OCI-M1 (cell line): ENCODE results near the gene TUSC2.
A peak's percentile ranks its signal among the peaks of the same experiment; 100 is the strongest.
"Not testable (repeated sequence)": the region's sequence is repeated elsewhere in the genome, so short reads cannot be mapped to it uniquely, and the experiment has no call there.

ENCODE experiments used
- DNase-seq: peaks from one replicate; lab custom pipeline; 2025; lab: John Stamatoyannopoulos, UW

Gene TUSC2

DNA sequence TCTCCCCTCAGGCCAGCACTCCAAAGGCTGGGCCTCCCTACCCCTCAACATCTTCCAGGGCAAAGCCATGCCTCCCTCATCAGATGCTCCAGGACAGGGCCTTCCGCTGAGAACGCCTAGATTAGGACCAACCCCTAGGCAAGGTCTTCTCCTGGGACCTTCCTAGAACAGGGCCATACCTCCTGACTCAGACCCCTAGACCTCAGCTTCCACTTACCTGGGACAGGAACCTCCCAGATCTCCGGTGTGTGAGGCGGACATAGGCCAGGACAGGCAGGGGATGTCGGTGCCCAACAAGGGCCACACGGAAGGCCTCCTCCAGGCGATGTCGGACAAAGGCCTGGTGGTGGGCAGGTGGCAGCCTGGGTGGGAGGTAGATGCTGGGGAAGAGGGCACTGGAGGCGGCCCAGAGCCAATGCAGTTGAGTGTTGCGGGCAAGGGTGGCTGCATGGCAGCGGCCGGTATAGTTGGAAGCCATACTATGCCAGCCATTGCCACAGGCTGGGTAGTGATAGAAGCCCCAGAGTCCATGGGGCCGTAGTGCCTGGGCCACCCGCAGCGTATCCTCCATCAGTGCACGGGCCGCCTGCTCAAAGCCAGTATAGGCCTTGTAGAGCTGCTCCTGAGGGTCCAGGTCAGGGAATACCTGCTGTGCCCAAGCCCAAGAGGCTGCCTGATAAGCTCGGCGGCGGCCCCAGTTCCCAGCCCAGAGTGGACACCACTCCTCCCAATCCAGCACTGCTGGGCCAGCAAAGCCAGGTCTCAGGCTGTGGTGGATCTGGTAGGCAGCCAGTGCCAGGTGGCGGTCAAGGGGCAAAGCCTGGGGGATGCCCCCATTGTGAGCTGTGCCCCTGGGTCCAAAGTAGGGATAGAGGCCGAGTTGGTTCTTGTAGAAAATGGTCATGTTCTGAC is 33.3 kb downstream of the TUSC2 start:
- DNase-seq = no peak

DNA sequence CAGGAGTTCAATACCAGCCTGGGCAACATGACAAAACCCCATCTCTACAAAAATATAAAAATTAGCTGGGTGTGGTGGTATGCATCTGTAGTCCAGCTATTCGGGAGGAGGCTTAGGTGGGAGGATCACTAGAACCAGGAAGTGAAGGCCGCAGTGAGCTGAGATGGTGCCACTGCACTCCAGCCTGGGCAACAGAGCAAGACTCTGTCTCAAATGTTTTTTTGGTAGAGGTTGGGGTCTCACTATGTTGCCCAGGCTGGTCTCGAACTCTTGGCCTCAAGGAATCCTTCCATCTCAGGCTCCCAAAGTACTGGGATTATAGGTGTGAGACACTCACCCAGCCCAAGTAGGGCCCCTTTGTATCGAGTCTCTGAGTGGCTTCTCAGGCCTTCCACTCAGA is 33.9 kb downstream of the TUSC2 start:
- no peak for DNase-seq

DNA sequence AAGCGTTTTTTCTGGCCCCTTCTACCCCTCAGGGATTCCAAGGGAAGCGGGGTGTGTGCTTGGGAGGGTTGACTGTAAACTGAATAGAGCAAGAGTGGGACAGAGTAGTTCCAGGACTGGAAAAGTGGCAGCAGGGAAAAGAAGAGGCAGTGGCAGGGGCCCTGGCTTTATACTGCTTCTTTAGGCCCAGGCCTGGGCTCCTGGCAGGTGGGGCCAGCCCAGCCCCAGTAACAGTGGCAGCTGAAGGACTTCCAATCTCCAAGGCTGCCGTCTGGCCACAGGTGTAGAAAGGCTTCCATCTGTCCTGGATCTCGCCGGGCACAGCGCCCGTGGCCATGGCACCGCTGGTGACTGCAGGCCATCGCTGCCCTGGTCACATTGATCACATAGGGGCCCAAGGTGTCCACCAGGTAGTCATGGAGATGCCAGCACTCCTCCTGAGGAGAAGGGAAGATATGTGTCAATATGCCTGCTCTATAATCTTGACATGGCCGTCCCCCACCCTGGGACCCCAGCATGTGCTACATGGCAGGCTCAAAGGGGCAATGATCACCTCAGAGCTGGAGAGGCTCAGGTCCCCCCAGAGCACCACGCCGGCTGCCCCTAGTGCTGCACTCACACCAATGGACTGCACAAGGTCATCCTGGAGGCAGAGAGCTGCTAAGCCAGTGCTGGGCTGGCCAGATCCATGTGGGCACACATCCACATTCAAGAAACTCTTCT is 34.8 kb downstream of the TUSC2 start:
- DNase-seq = no peak

DNA sequence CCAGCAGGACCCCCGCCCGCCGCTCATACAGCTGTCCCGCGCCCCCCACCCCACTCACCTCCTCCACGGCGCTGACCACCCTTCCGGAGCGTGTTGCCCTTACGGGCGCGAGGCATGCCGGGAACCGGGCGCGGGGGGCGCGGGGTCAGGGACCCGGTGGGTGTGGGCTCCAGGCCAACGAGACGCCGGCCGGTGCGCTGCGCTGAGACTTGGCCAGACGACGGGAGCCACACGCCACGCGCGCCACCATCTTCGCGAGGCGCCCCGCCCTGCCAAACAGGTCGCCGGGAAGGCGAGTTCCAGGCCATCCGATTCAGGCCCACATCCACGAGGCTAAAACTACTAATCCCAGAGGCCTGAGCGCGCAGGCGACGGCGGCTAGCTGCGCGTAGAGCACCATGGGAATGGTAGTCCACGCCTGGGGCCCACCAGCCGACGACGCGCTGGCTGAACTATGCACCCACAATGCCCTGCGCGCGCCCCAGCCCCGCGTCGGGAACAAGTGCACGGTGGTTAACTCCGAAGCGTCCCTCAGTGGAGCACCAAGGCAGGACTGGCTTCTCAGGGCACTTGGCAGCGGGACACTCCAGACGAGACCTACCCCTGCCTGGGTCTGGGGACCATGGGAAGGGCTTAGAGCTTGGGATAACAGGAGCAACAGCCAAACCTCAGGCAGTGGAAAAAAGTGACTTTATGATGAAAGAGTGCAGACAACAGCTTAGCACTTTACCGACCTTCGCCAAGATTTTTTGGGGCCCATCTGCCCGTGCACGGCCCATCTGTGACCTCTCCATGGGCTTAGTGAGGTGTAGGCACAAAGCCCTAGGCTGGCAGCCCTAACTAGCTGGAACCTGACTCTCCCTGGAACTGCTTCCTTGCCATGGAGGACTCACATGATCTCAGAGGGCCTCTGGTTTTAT is 35.6 kb downstream of the TUSC2 start, which contains the start of gene IFRD2:
Gene IFRD2 (minus strand): TSS at position 271 of the 920 bp plus-strand sequence. CDS start 155 bp downstream, at position 116.
- DNase-seq = peak; percentile 95

DNA sequence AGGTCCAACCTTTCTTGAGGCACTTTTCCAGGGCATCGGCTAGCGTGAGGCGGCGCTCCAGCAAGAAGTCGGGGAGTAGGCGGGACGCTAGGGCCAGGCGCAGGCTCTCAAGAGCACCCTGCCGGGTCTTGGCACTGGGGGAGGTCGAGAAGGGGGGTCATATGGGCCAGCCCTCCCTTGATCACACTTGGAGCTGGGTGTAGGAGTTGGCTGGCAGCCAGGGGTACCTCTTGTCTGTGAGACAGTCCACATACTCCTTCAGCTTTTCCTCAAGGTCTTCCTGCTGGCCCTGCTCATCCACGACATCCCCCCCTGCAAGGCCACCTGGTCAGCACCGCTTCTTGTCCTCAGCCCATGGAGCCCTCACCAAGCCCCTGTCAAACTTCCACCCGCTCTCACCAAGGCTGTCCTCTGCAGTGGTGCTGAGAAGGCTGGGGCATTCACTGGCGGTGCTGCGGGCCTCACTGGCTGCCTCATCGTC is 37.8 kb downstream of the TUSC2 start:
- no peak for DNase-seq

DNA sequence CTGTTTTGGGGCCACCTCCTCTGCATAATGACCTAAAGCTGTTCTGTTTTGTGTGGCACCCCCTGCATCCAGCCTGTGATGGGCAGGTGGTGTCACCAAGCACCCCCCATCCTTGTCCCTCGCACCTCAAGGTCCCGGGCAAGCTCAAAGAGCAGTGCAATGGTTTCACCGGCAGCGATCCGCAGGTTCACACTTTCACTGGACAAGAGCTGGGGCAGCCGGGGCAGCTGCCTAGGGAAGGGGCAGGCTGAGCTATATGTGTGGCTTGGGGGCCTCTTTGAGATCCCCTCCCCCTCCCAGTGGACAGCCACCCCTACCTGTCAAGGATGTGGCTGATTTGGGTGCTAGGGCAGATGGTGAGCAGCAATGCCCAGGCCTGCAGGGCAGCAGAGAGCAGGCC is 38.9 kb downstream of the TUSC2 start:
- DNase-seq = no peak

DNA sequence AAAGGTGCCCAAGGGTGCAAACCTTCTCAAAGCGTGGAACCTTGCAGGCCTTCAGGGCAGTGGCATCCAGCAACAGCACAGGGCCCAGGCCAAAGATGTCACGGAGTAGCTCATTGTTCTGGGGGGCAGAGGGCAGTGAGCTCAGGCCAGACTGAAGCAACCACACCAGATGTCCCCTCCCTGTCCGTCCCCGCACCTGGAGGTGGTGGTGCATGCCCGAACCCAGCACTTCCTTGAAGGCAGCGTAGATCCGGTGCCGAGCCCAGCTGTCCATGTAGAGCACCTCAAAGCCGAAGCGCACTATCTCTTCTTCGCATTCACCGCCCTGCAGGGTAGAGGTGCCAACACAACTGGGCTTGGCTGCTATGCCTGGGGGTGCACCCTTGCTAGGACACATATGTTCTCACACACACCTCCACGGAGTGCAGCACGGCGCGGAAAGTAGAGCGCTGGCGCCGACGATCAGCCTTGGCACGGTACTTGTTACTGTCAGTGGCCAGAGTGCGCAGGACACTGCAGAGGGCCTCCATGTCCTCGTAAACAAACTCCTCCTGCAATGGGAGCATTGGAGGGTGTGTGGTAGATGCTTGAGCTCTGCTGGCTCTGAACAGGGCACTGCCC is 39.5 kb downstream of the TUSC2 start:
- DNase-seq = no peak

DNA sequence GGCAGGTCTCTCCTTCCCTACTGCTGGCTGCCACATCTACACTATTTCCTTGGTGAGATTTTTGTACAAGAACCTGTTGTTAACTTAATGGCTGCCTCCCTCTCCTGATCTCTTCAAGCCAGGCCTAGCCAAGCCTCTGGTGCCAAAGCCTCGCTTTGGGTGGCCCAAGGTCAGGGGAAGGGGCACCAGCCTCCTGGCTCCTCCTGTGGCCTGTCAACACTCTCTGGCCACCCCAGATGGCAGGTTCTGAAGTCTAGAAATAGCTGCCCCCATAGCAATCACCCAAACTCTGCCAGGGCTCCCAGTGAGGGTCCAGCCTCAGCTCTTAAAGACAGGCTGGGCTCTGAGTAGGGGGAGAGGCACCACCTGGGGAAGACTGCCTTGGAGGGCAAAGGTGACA is 40.8 kb downstream of the TUSC2 start:
- DNase-seq = no peak

DNA sequence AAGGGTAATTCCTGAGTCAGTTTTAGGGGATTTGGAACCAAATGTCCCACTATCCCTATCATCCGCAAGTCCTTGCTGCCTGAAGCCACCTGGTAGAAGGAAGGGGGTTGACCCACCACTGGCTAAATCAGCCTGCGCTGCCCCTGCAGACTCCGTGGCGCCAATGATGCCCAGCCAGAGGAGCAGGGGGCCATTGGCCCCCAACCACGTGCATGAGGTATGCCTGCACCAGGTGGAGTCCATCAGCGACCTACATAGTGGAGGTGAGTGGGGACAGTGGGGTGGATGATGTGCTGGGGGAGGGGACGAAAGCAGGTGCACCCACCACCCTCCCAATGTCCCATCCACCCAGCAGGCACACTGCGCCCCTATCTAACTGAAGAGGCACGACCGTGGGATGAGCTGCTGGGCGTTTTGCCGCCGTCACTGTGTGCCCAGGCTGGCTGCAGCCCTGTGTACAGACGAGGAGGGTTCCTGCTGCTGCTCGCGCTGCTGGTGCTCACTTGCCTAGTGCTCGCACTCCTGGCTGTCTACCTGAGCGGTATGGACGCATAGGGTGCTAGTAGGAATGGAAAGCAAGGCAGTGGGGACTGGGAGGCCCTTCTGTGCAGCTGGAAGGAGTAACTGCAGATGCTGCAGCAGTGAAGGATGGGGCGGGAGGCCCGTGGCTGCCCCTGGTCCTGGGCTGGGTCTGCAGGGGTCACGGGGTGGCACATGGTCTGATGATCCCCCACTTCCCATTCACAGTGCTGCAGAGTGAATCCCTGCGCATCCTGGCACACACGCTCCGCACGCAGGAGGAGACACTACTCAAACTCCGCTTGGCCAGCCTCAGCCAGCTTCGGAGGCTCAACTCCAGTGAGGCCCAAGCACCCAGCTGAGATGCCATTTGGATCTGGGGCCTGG is 41.4 kb downstream of the TUSC2 start:
- no peak for DNase-seq

DNA sequence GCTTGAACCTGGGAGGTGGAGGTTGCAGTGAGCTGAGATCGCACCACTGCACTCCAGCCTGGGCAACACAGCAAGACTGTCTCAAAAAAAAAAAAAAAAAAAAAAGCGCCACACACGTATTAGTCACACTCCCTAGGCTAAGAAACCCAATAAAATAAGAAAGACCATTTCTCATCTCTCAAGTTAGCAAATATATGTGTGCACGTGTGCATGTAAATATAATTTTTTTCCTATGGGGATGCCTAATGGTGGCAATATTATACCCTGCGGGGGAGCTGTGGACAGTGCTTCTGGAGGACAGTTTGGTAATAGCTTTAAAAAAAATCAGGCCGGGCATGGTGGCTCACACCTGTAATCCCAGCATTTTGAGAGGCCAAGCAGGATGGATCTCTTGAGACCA is 43.9 kb downstream of the TUSC2 start:
- DNase-seq = not testable (repeated sequence)

DNA sequence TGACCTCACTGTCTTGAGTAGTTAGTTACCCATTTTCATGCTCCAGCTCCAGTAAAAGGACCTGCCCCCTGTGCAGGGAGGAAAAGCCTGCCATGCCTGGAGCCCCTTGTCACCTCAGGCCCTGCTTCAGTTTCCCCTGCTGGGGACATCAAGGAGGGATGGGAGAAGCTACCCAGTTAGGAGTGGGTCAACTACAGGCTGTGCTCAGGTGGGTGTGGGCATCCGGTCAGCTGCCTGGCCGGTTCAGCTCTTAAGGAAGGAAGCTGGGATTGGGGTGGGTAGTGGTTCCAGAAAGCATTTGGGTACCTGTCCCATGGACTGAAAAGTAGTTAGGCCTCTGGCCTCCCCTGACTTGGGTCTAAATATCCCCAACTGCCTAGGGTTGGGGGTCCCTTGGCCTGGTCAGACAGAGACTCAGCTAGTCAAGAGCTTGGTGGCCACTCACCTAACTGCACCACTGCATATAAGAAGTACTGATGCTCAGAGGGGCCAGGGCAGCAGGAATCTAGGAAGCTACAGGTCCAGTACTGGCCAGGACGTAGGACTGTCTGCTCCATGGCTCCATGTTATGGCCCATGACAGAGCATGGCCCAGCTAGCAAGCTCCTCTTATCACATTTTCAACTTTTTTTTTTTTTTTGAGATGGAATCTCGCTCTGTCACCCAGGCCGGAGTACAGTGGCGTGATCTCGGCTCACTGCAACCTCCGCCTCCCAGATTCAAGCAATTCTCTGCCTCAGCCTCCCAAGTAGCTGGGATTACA is 48.6 kb downstream of the TUSC2 start:
- no peak for DNase-seq

DNA sequence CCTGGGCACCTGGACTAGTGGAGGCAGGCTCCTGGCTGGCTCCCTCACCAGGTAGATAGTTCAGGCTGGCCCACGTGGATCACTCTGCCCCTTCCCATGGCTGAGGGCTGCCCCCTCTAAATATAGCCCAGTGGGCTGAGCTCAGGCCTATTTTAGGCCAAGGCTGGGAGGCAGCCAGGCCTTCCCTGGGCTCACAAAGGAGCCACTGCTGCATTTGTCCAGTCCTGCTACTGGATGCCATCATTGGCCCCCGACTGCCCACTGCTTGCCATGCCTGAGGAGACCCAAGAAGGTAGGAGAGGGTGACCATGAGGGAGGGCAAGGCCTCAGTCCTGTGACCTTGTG is 49.2 kb downstream of the TUSC2 start, which contains the start of gene LSMEM2:
Gene LSMEM2 (plus strand): TSS at position 208 of the 345 bp plus-strand sequence. CDS start 27 bp downstream, at position 235.
- DNase-seq = no peak

DNA sequence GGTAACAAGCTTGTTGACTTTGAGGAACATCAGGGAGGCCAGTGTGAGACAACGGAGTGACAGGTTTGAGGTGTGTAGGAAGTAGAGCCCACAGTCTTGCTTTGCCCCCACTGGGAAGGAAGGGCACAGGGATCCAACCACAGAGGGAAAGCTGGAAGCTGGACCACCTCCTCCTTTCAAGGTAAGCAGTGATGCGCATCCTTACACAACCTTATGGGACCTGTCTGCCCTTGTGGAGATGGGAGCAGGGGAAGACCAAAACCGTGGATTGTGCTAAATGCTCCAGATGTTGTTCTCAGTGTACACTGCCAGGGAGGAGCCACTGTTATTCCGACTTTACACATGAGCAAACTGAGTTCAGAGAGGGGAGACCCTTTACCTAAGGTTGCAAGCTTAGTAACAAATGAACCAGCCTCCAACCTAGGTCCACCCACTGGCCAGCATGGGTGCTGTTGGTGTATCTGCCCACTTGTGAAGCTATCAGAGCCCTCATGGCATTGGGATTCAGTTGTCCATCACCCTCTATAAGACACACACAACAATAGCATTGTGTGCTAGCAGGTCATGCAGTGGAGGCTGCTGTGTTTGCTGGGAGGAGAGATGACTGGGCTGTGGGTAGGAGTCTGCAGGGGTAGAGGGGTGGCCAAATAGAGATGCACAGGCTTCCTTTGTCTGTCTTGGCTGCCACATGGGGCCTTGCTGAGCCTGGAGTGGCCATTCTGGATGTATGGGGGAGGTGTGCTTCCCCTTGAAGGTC is 49.7 kb downstream of the TUSC2 start:
- no peak for DNase-seq

DNA sequence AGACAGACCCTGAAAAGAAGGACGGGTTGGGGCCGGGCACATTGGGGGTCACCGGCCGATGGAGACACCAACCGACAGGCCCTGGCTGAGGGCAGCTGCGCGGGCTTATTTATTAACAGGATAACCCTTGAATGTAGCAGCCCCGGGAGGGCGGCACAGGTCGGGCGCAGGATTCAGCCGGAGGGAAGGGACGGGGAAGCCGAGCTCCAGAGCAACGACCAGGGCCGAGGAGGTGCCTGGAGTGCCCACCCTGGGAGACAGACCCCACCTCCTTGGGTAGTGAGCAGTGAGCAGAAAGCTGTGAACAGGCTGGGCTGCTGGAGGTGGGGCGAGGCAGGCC is 51.3 kb downstream of the TUSC2 start:
- no peak for DNase-seq

DNA sequence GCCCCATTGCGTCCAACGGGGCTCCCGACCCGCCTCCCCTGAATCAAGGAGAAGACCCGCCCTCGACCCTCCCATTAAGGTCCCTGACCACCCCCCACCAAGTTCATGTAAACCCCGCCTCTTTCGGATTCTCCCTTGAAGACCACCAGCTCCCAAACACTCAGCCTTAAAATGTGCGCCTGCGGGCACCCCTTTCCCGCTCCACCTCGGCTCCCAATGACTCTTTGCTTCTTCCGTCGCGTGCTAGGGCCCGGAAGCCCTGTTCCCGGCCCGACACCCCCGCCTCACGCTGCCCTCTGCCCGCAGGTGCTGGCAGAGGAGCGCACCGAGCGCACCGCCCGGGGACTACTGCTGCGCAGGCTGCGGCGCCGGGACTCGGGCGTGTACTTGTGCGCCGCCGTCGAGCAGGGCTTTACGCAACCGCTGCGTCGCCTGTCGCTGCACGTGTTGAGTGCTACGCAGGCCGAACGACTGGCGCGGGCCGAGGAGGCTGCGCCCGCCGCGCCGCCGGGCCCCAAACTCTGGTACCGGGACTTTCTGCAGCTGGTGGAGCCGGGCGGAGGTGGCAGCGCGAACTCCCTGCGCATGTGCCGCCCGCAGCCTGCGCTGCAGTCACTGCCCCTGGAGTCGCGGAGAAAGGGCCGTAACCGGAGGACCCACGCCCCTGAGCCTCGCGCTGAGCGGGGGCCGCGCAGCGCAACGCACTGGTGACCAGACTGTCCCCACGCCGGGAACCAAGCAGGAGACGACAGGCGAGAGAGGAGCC is 51.8 kb downstream of the TUSC2 start:
- no peak for DNase-seq

DNA sequence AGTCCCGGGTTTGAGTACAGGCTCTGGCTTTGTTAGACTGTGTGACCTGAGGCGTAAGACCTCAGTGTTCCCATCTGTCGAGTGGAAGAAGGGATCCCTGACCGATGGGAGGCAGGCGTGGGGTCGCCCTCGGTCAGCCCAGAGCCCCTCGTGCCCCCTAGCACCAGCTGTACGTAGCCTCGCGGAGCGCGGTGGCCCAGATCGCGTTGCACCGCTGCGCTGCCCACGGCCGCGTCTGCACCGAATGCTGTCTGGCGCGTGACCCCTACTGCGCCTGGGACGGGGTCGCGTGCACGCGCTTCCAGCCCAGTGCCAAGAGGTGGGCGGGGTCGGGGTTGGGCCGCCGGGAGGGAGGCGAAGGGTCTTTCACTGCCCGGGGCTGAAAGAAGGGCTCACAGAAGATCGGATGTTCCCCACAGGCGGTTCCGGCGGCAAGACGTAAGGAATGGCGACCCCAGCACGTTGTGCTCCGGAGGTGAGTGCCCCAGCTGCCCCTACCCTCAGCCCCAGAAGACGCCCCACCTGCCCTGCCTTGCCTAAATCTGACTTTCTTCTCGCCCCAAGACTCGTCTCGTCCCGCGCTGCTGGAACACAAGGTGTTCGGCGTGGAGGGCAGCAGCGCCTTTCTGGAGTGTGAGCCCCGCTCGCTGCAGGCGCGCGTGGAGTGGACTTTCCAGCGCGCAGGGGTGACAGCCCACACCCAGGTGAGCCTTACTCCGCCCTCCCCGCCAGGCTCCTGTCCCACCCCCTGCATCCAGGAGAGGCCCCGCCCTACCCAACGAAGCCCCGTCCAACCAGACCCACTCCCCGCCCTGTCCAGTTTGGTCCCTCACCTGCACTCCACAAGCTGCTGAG is 52.7 kb downstream of the TUSC2 start:
- no peak for DNase-seq
